C4-2B (cell line): Measurements from ENCODE around the gene SOX6.

Source experiments
- CTCF ChIP-seq: fragments of 450-650 bp; conservative IDR thresholded peaks from 2 replicates; pipeline ENCODE4 v1.5.1; 2017; ENCODE audit warnings: mild to moderate bottlenecking
- ZFX ChIP-seq: fragments of 450-650 bp; IDR thresholded peaks from 2 replicates; pipeline ENCODE4 v1.6.1; 2017

DNA sequence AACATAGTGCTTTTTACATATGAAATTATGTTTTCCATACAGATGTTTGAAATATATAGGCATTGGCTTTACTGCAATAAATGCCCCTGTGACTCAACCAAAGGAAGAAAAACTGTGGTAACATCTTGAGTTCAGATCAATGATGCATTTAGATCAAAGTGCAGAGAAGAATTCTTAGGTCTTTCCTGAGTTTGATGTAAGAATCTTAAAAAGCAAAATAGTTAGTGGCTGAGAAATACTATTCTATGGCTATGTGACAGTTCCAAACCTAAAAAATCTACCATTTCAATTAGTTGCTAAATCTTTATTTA lies 93.7 kb downstream of the SOX6 start:
- TF ChIP-seq CTCF = no peak
- TF ChIP-seq ZFX = no peak
